ENCODE results near the gene FBXL13. TPM values are rescaled to one million over a fixed set of nuclear protein-coding genes. Genes with fewer than 3 reads are reported as not detected.

FBXL13 gene
- total and polyA plus RNA-seq, 2 experiments from 2014 or later, result 1.2 to 2.5 TPM

DNA sequence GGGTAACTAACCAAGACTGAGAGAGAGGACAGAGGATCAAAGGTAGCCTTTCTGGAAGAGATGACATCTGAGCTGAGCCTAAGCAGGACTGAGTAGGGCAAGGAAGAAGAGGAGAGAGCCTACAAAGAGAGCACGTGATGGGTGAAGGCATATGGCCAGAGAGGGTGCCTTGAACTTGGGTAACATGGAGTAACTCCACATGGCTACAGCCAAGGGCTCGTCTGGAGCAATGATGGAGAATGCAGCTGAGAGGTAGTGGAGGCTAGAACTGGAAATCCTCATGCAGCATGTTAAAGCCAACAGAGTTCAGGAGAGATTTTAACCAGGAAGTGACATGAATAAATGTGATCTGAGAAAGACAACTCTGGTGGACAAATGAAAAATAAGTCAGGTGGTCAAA lies 84.0 kb downstream of the FBXL13 start:
- TF ChIP-seq POLR2AphosphoS5 (IDR thresholded peaks at IDR 0.05; ENCODE audit: low read depth) (no peak), CREB1 (CRISPR knock-in tag; IDR thresholded peaks at IDR 0.05; ENCODE audit: low read depth) (no peak), ZNF331 (CRISPR knock-in tag; IDR thresholded peaks at IDR 0.05; ENCODE audit: low read depth) (no peak), JUNB (IDR thresholded peaks at IDR 0.05; ENCODE audit: unreplicated experiment) (no peak)
- Histone ChIP-seq H3K36me3 (ENCODE audit: insufficient read depth) (no peaks in the 10 kb centered on the region), H3K79me2 (replicated peaks; ENCODE audit: insufficient read depth) (no peaks in the 10 kb centered on the region), H3F3A (replicated peaks; ENCODE audit: low read depth) (no peaks in the 10 kb centered on the region), H3K27me3 (ENCODE audit: insufficient read depth) (no peaks in the 10 kb centered on the region), H3K27ac (ENCODE audit: low read depth) (no peak overlapping the region), H3K4me3 (no peak overlapping the region), H4K20me1 (replicated peaks; ENCODE audit: insufficient read depth) (no peaks in the 10 kb centered on the region), H3K4me1 (ENCODE audit: insufficient read depth) (no peaks in the 10 kb centered on the region), H2AFZ (no peak overlapping the region), H3K9me2 (ENCODE audit: insufficient read depth) (0 out of 2 replicates have a peak, but pooled peaks cover 7% of the 10 kb centered on the region), H3K4me2 (no peak overlapping the region)
- no peak for DNase-seq (ENCODE audit: low spot score)
- H3K27ac Mint-ChIP-seq, result no peak overlapping the region
- H3K27me3 Mint-ChIP-seq (ENCODE audit: insufficient read depth, low read depth, poor library complexity), result peaks cover 4% of the 10 kb centered on the region
- ATAC-seq, result no peak
- H3K36me3 Mint-ChIP-seq (ENCODE audit: low read depth), result no peaks in the 10 kb centered on the region
- no peaks in the 10 kb centered on the region; the same call in 2 of the 3 replicates for H3K9me3 Mint-ChIP-seq
- H3K4me3 Mint-ChIP-seq, result no peak overlapping the region
- H3K4me1 Mint-ChIP-seq, result no peaks in the 10 kb centered on the region

- TF ChIP-seq ZNF462 (CRISPR knock-in tag; IDR thresholded peaks at IDR 0.05) (no peak), ZNF331 (CRISPR knock-in tag; IDR thresholded peaks at IDR 0.05; ENCODE audit: low read depth) (no peak), CTCF (conservative IDR thresholded peaks at IDR 0.05; ENCODE audit: low read depth in 2 of 2) (no peak), EZH2 (IDR thresholded peaks at IDR 0.05; ENCODE audit: low read depth, unreplicated experiment) (no peak), CREB1 (CRISPR knock-in tag; IDR thresholded peaks at IDR 0.05; ENCODE audit: low read depth) (no peak)
- Histone ChIP-seq H3K79me2 (replicated peaks; ENCODE audit: insufficient read depth) (no peaks in the 10 kb centered on the region), H3K4me1 (ENCODE audit: insufficient read depth) (no peaks in the 10 kb centered on the region), H3K4me3 (no peak overlapping the region), H3K27ac (ENCODE audit: low read depth) (no peak overlapping the region), H3K9me2 (ENCODE audit: insufficient read depth) (0 out of 2 replicates have a peak, but pooled peaks cover 7% of the 10 kb centered on the region), H4K20me1 (replicated peaks; ENCODE audit: insufficient read depth) (no peaks in the 10 kb centered on the region), H3K27me3 (ENCODE audit: insufficient read depth) (no peaks in the 10 kb centered on the region), H3K36me3 (ENCODE audit: insufficient read depth) (no peaks in the 10 kb centered on the region), H3F3A (replicated peaks; ENCODE audit: low read depth) (no peaks in the 10 kb centered on the region), H3K4me2 (no peak overlapping the region), H2AFZ (no peak overlapping the region)
- Mint-ChIP-seq H3K27ac (no peak overlapping the region), H3K9me3 (no peaks in the 10 kb centered on the region), H3K4me1 (no peaks in the 10 kb centered on the region), H3K36me3 (ENCODE audit: low read depth) (no peaks in the 10 kb centered on the region), H3K4me3 (no peak overlapping the region), H3K27me3 (ENCODE audit: insufficient read depth, low read depth, poor library complexity) (peaks cover 2% of the 10 kb centered on the region)
- ATAC-seq (no peak), DNase-seq (ENCODE audit: low spot score) (no peak)
Measured at GRCh38 chr7:102988631-102989560, 85.7 kb downstream of the FBXL13 start.

Data from GM23338 (cell line).